HG03342 (cell line): Measurements from ENCODE around the gene HSPE1.
"Not testable (repeated sequence)": the region's sequence is repeated elsewhere in the genome, so short reads cannot be mapped to it uniquely, and the experiment has no call there.

Source experiments
- ATAC-seq: cut with Tn5 transposase; IDR thresholded peaks from one replicate; pipeline ENCODE4 v1.9.1; 2021; ENCODE audit warnings: mild to moderate bottlenecking, moderate library complexity; ENCODE audit not compliant: unreplicated experiment

The HSPE1 gene

DNA sequence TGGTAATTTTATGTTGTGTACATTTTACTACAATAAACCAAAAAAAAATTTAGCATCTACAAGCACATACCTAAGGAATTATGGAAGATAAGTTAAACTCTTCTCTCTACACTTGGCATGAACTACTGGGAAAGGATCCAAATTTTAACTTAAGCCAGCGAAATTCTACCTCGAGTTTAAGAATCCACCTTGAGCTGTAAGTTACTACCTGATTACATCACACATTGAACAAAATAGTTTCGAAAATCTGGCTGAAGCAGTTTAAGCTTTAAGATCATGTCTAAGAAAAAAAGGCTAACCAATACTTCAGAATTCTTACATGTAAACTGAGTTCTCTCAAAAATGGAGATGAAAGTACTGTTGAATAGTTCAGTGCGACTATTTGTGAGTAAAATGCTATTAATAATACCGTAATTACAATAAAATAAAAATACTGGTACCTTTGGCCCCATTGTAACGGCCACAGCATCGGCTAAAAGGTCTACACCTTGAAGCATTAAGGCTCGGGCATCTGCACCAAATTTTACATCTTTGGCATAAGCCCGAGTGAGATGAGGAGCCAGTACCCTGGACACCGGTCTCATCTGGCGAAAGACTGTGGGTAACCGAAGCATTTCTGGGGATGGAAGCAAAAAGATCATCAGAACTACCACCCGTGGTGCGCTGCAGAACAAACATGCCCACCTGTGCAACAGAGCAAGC lies 1.8 kb upstream of the HSPE1 start:
- no peak for ATAC-seq

DNA sequence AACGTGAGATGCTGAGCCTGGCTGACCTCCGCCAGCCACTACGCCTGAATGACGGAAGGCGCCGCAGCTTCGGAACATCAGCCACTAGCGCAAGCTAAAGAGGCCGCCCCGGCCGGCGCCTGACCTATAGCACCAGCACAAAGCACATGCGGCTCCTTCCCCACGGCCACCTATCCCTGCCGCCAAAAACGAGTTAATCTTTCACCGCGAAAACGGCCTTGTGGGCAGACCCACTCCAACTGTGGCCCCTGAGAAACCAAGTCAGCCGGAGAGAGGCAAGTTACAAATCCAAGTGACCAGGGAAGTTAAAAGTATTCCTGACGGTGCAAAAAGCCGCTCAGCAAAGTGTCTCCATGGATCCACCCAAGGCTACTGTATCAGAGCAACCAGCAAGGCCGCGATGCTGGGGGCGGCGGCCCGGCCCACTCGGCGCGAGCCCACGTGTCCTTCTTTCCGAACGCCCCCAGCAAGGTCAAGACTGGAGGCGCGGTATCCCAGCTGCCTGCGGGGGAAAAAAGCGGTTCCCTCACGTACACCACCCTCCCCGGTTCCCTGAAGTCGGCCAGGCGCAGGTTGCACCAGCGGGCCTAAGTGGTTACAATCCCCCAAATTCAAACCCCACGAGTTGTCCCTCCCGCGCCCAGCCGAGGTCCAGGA lies 1.1 kb upstream of the HSPE1 start:
- ATAC-seq = peak; percentile 28

DNA sequence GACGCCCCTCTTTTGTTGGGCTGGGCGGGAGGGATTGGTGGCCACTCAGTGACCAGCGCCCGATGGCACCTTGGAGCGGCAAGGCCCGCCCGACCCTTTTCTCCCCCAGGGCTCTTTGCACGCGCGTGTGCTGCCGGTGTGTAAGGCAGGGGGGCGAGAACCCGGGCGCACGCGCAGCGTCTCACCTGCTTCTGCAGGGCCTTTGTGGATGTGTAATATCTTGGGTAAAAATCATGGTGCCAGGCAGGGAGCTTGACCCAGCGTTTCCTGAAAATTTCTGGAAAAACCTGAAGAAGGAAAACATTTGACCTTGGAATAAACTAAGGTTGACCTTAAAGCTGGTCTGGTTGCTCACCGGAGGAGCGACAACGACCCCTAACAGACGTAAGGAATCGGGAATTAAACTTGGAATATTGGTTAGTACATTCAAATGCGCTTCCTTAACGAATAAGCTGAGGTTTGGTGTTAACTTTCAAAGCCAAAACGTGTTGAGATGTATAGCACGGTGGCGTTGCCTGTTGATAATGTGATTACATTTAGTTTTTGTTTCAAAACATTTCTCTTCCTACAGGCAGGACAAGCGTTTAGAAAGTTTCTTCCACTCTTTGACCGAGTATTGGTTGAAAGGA lies 438 bp downstream of the HSPE1 start:
- no peak for ATAC-seq

DNA sequence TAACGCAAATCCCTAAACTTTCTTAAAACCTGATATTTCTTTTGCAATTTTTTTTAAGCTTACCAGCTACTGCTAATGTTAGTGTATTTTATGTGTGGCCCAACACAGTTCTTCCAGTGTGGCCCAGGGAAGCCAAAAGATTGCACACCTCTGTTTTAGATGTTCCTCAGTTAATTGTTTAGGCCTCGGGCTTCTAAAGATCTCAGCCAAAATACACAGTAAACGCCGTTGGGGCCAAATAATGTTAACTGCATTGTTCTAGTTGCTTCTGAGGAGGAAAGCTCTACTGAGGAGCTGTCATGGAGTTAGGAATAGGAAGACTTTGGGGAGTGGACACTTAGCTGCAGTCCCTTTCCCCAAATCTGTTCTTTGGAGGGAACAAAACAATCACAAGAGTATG lies 2.0 kb downstream of the HSPE1 start:
- no peak for ATAC-seq

DNA sequence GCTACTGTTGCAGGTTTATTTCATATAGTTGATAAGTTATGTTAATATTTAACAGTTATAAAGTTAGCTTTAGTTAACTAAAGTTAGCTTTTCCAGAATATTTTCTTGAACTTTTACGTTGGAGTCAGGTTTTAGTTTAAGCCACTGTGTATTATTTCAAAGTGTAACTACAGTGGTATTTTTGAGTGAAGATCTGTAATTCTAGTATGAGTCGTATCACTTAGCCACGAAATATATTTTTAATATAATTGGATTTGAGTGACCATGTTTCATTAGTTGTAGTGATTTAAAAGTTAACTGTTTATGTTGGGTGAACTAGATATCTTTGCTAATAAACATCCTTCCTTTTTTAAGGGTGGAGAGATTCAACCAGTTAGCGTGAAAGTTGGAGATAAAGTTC lies 2.5 kb downstream of the HSPE1 start:
- ATAC-seq = no peak

DNA sequence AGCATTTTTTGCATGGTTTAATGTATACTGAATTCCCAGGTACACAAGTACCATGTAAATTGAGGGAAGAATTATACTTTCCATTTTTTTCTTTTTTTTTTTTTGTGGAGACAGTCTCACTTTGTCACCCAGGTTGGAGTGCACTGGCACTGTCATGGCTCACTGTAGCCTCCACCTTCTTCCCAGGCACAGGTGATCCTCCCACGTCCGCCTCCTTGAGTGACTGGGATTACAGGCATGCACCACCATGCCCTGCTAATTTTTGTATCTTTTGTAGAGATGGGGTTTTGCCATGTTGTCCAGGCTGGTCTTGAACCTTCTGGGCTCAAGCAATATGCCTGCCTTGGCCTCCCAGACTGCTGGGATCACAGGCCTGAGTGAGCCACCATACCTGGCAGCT lies 3.8 kb downstream of the HSPE1 start:
- ATAC-seq = no peak

DNA sequence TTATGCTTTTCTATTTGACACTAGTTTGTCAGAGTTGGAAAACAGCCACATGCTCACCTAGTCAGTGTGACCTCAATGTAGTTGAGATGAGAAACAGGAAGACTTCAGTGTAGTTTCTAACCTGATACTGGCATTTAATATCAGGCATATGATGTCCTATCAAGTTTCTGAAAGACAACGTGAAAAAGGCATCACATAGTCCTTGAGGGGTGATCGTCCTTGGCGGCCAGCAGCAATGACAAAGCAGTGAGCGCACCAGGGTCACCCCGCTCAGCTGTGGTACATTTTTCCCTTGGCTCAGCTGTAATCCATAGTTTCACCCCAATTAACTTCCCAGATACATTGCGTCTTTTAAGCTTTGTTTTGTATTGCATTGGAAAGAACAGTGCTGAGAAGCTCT lies 4.3 kb downstream of the HSPE1 start:
- ATAC-seq = no peak

DNA sequence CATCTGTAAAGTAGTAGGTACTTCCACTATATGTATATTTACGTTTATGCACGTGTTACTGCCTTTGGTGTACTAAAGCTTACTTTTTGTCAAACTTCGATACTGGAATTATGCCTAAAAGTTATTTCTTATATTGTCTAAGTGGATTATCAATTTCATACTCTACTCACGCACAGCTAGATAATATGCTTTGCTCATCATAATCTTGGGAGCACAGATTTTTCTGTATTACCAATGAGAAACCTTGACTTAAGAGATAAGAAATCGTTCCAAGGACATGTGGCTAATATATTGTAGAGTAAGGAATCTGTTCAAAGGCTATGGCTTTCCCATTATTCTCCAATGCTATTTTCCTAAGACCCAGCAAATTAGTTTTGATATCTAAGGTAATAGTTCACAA lies 6.5 kb downstream of the HSPE1 start:
- ATAC-seq = no peak

DNA sequence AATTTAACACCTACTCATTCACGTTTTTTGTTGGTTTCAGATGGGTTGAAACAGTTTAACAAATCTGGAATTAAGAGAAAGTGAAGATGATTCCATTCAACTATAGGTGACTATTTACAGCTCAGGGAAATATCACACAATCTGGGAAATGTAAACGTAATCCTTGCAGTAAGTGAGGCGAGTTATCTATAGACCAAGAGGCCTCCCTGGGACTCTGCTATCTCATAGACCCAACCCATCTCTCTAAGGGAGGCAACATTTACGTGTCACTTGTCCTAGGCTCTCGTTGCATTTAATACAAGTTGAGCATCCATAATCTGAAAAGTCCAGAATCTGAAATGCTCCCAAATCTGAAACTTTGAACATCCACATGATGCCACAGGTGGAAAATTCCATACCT lies 13.7 kb downstream of the HSPE1 start:
- ATAC-seq = no peak

DNA sequence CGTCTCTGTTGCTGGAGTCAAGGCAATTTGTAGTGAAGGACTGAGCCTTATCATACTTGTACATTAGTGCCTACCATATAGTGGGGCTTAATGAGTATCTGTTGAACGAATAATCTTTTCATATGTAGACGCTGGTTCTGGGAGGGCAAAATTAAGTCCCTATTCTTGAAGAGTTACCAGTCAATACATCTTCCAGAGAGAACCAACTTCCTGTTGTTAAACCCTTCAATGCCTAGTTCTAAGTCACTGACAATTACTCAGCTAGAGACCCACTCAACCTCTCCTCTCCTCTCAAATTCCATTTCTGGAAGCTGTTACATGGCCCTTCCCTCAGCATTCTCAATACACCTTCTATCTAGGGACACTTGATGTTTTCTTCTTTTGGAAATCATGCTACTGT lies 14.6 kb downstream of the HSPE1 start:
- ATAC-seq = no peak

DNA sequence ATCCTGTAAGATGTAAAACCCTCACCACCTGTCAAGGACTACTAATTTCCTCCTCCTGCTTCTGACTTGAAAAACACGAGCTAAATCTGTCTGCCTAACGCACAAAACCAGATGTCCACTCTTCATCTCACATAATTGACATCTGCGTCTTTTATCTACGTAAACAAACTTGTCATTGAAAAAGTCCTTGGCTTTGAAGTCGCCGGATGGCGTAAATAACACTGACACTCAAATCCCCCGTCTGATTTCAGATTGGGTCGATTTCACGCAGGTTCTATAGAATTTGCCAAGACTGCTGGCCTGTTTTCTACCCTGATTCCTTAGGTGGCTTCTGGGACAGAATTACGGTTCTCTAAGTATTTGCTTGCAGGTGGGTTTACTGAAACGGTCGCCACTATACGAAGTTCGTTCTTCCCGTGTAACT lies 15.1 kb downstream of the HSPE1 start:
- no peak for ATAC-seq

DNA sequence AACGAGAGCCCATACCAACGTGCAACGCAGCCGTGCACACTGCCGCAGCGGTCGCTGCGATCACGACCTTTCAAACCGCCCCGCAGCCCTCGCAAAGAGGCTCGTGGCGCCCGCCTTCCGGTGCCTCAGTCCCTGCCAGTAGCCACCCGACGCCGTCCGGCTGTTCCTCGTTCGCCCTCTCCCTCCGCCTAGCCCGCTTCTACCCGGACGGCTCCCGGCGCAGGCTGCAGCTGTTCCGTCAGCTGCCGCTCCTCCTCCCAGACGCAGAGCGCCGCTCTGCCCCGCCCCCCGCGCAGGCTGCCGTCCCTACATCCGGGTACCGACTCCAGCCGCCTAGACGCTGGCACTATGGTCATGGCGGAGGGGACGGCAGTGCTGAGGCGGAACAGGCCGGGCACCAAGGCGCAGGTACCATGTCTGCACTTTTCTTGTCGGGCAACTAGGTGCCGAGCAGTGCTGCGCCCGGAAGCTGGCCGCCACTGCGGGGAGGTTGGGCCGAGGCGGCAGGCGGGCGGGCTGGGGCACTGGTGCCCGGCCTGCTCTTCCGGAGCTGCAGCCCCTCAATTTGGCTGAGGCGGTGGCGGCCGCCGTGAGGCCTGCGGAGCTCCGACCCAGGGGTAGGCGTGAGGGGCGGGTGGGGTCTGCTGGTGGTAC lies 15.7 kb downstream of the HSPE1 start, which contains the start of gene MOB4:
TSS of gene MOB4 (plus strand) at position 328 of the 654 bp plus-strand sequence. CDS start at position 349, 21 bp downstream.
- ATAC-seq = peak; percentile 94

DNA sequence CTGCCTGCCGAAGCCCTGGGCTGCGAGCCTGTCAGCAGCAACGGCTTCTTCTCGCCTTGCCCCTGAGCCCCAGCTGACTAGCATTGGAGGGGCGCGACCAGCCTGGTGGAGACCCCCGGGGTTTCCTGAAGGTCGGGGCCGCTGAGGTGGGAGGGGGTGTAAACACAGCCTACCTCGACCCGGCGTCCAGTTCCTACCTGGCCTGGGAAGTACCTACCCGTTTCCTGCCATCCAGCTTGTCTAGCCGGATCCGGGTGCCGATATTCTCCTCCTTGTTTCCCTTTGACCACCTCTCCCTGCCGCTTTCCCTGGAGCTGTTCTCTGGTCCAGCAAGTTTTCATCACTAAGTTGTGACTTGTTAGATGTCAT lies 16.2 kb downstream of the HSPE1 start:
- ATAC-seq = peak; percentile 6

DNA sequence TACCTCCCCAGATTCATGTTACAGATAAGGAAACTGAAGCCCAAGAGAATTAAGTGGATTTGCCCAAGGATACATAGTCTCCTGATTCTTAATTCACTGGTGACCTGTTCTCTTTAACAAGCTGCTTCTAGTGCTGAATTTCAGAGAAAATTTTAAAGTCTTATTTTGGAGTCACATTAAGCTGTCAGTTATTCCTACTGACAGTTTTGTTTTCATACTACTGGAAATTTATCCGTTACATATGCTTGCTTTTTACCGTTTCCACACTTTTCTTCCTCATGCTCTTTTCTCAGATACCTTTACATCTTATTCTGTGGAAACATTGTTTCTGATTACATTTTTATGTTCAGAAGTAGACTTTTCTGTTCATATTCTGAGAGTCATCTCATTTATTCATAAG lies 17.0 kb downstream of the HSPE1 start:
- ATAC-seq = no peak

DNA sequence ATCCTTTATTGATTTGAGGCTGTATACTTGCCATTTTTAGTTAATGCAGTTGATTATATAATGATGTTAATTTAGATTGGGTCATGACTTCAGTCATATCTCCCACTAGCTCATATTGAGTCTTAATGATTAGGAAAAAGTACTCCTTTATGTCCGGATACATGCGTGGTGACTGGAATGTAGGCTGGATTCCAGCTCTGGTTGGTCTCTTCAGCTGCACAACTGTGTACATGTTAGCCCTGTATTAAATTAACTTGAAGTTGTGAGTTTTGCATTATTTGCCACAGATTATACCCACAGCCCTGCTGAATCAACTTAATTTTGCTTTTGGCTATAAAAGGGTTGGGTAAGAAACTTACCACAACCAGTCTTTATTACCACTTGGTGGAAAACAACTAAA lies 38.2 kb downstream of the HSPE1 start:
- ATAC-seq = no peak

DNA sequence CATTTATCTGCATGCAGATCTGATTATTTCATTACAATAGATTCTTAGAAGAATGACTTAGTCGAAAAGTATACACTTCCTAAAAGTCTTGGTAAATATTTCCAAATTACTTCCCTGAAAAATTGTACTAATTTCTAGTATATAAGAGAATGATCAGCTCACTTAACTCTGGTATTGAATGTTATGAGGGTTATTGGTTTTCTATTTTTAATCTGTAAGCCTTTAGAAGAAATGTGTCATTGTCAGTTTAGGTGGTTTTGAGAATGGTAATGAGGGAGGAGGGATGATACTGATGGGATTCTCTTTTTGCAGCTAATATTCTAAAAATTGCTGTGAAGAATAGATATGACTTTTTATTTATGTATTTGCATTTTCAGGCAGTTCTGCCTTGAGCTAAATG lies 39.6 kb downstream of the HSPE1 start:
- no peak for ATAC-seq

DNA sequence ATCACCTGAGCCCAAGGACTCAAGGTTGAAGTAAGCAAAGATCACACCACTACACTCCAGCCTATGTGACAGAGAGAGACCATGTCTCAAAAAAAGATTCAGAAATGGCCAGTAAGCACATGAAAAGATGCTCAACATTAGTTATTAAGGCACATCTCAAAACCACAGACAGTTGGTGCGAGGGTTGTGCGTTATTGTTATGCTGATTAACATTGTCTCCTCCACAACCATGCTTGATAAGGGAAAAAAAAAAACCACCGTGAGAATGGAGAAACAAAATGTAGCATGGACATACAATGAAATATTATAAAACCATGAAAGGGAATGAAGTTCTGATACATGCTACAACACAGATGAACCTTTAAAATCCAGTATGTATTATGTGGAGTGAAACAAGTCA lies 43.0 kb downstream of the HSPE1 start:
- ATAC-seq = no peak

DNA sequence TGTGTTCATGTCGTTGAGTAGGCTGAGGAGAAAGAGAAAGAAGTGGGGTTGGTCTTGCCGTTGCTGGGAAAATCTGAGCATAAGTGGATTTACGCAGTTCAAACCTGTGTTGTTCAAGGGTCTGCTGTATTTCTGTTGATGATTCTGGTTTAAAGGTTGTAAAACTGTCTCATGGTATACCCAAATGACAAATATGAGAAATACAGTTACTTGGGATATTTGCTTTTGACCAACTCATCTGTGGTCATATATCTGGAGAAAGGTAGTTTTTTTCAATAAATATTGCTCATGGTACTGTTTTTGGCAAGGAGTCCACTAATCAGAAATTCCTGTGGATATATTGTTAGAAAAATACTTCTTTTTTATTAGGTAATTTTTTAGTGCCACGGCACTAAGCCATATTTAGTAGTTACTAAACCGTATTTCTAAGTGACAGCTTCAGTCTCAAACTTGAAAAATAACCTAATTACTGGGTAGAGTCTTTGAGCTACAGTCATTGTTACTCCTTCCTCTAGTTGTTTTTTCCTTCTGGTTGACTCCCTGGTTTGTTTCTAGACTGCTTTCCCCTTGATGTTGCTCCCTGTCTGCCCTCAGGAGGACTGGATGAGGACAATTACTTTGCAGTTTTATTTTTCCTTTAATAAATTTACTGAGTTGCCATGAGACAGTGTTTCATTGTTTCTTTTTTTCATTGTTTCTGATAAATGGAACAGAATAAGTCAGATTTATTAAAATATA lies 47.2 kb downstream of the HSPE1 start:
- ATAC-seq = no peak

DNA sequence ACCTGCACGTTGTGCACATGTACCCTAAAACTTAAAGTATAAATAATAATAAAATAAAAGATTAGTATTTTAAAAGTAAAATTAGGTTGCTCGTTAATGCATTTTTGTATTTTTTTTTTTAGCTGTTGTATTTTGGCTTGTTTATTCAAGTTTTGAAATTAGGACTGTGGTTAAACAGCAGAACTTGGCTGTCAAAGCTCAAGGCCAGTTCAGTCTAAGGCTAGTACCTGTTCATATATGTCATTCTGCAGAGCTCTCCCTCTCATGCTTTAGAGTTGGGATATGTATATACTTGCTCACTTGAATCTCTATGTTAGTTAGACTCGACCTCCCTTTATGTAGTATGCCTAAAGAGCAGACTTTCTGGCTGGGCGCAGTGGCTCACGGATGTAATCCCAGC lies 48.4 kb downstream of the HSPE1 start:
- no peak for ATAC-seq

DNA sequence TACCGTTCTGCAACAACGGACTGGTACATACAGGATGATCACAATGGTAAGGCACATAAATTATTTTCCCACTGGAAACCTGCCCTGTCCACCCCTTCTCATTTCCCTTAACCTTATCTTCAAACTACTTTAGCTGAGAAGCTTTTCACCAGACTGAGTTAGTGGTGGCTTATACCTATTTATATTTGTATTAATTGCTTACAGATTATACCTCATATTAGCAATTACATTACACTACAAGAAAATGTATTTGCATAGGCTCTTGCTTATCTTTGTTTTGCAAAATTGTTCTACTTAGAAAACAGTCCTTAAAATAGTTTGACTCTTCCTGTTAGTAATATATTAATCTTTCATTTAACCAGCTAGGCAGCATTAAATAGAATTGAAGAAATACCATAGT lies 51.1 kb downstream of the HSPE1 start:
- not testable (repeated sequence) for ATAC-seq
